ENCODE results near the gene ITIH5.

Gene ITIH5

DNA sequence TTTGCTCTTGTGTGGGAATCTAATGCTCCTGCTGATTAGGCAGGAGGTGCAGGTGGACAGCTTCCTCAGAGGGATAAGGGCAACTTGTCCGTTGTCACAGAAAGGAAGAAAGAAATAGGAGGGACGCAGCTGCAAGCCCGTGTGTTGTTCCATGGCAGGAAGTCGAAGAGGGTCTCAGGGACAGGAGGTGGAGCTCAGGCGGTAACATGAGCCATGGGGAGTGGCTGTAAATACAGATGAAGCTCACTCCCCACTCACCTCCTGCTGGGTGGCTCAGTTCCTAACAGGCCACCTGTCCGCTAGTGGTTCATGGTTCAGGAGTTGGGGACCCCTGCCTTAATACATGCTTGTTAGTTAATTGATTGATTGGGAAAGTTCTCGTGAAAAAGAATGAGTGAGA lies 154.3 kb downstream of the ITIH5 start:
- DNase-seq: no peak

DNA sequence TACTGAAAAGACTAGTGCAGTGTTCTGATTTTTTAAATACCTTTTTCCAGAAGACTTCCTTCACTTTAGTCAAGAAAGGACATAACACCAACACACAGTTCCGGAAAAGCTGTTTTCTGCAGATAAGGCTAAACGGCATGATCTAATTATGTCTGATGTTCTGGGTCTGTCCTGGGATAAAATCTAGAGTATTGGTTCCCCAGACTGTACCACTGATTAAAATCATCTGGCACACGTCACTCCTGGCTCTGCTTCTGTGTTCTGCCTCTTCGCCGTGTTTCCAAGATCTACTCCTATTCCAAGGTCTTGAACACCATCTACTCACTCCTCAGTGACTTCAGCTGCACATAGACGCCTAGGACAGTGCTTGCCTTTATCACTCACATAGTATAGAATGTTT lies 155.2 kb downstream of the ITIH5 start:
- no peak for DNase-seq

Data from activated CD8-positive, alpha-beta memory T cell treated with anti-CD3 and anti-CD28 coated beads for 24 hours (primary cell).